Upper lobe of left lung (tissue), 6 donors: ENCODE measurements around the gene TMEM245. TPM values are rescaled to one million over a fixed set of nuclear protein-coding genes. Genes with fewer than 3 reads are reported as not detected.

Experiments used
- ATAC-seq, 2 donors: fragments of 200-7000 bp; cut with Tn5 transposase; one replicate each; pipeline ENCODE4 v1.9.1; 2022; ENCODE audit warnings: mild to moderate bottlenecking in 2 of 2, moderate library complexity in 2 of 2; ENCODE audit not compliant: low FRiP score in 2 of 2
- DNase-seq, 2 donors: peaks; one replicate each; pipeline ENCODE4 v3.0.0-alpha.2; 2019 to 2020
- H3K27ac ChIP-seq, 4 donors: fragments of 200-600 bp; sonication (generic); one replicate each; pipeline ENCODE4 v1.5.1; 2016 to 2019
- H3K27me3 ChIP-seq, 4 donors: fragments of 200-600 bp; sonication (generic); one replicate each; pipeline ENCODE4 v1.5.1; 2017 to 2019
- H3K36me3 ChIP-seq, 4 donors: fragments of 200-600 bp; sonication (generic); one replicate each; pipeline ENCODE4 v1.5.1; 2016 to 2019
- H3K4me1 ChIP-seq, 4 donors: fragments of 200-600 bp; sonication (generic); one replicate each; pipeline ENCODE4 v1.5.1; 2018 to 2019
- H3K4me3 ChIP-seq, 4 donors: fragments of 200-600 bp; sonication (generic); one replicate each; pipeline ENCODE4 v1.5.1; 2017 to 2019; ENCODE audit warnings: mild to moderate bottlenecking in 2 of 4, moderate library complexity in 1 of 4
- H3K9me3 ChIP-seq, 4 donors: fragments of 200-600 bp; sonication (generic); one replicate each; pipeline ENCODE4 v1.5.1; 2018 to 2019
- CTCF ChIP-seq, 6 experiments: fragments of 450-650 bp in 4 of 6; fragments of 200-600 bp in 2 of 6; sonication (generic) in 2 of 6; IDR thresholded peaks; one replicate each; pipeline ENCODE4 v1.5.1; 2016 to 2019; ENCODE audit warnings: antibody characterized with exemption in 6 of 6
- EP300 ChIP-seq, 4 donors: sonication (generic); formaldehyde crosslinking; IDR thresholded peaks; one replicate each; pipeline ENCODE4 v1.5.1; 2017; ENCODE audit warnings: antibody characterized with exemption in 4 of 4, control low read depth in 2 of 4
- POLR2A ChIP-seq, 4 donors: fragments of 450-650 bp; IDR thresholded peaks; one replicate each; pipeline ENCODE4 v1.5.1; 2016 to 2017; ENCODE audit warnings: antibody characterized with exemption in 4 of 4, mild to moderate bottlenecking in 2 of 4
- POLR2AphosphoS5 ChIP-seq, 2 donors: sonication (generic); formaldehyde crosslinking; IDR thresholded peaks; one replicate each; pipeline ENCODE4 v1.5.1; 2017; ENCODE audit warnings: antibody characterized with exemption in 2 of 2
- WGBS, 2 donors: methylation state at CpG; one replicate each; pipeline ENCODE4 v1.1.5; 2017 to 2018; 5-methylcytosine and 5-hydroxymethylcytosine counted together
- total RNA-seq, 6 donors: library from RNA; depleted of rRNA in 4 of 6; stranded (reverse); fragments of >200 nt in 4 of 6; gene quantifications; one replicate each; pipeline versions ENCODE4 v1.1.0 to v1.2.1, GENCODE V29; 2016 to 2021
- donor health status: DM: no; HTN: no; CAD: no; lungs with moderate emphysema.
- donor health status: DM: no; HTN: yes; CAD: no; lungs with severe emphysema.

Gene TMEM245
- total RNA-seq, 6 donors from 2014 or later = 54.5 to 203 (median 88.7) TPM

GRCh38 chr9:109124121-109124520 lies 4.4 kb upstream of the TMEM245 start:
- no peak for DNase-seq

GRCh38 chr9:109122726-109123621 lies 3.2 kb upstream of the TMEM245 start:
- peaks cover 9 to 31% (median 10%) of the 10 kb centered on the region in 4 donors for H3K4me1 ChIP-seq
- no peak overlapping the region for H3K4me3 ChIP-seq
- peak overlapping the region in 1 of 4 donors; percentile 48 for H3K27ac ChIP-seq
- peak in 1 of 2 donors; percentile 61 for DNase-seq
- H3K9me3 ChIP-seq = no peaks in the 10 kb centered on the region
- WGBS, 2 donors = 68 to 80% methylated on average over 11 to 12 of the region's 12 CpGs
- H3K27me3 ChIP-seq = no peaks in the 10 kb centered on the region
- ATAC-seq = no peak
- no peaks in the 10 kb centered on the region for H3K36me3 ChIP-seq
- TF ChIP-seq CTCF (IDR thresholded peaks at IDR 0.05) = no peak
- TF ChIP-seq EP300 (IDR thresholded peaks at IDR 0.05) = no peak
- no peak for TF ChIP-seq POLR2A (IDR thresholded peaks at IDR 0.05)
- no peak for TF ChIP-seq POLR2AphosphoS5 (IDR thresholded peaks at IDR 0.05)

More at GRCh38 chr9:109124121-109124520, 4.4 kb upstream of the TMEM245 start:
- H3K9me3 ChIP-seq = no peaks in the 10 kb centered on the region
- peaks cover 4 to 20% (median 5%) of the 10 kb centered on the region in 4 donors for H3K4me1 ChIP-seq
- ATAC-seq = no peak
- TF ChIP-seq POLR2A (IDR thresholded peaks at IDR 0.05) (no peak), EP300 (IDR thresholded peaks at IDR 0.05) (no peak), CTCF (IDR thresholded peaks at IDR 0.05) (no peak), POLR2AphosphoS5 (IDR thresholded peaks at IDR 0.05) (no peak)
- no peak overlapping the region for H3K4me3 ChIP-seq
- H3K36me3 ChIP-seq = no peaks in the 10 kb centered on the region
- 56 to 77% methylated on average over 2 of the region's 2 CpGs for WGBS, 2 donors
- no peak overlapping the region for H3K27ac ChIP-seq
- no peaks in the 10 kb centered on the region for H3K27me3 ChIP-seq

GRCh38 chr9:109121232-109121796 lies 1.6 kb upstream of the TMEM245 start:
- H3K36me3 ChIP-seq = no peaks in the 10 kb centered on the region
- ATAC-seq = no peak
- DNase-seq = no peak
- WGBS, 2 donors = 79 to 82% methylated on average over 11 of the region's 11 CpGs
- H3K4me3 ChIP-seq = no peak overlapping the region
- H3K27ac ChIP-seq = no peak overlapping the region
- no peaks in the 10 kb centered on the region for H3K9me3 ChIP-seq
- no peak for TF ChIP-seq EP300 (IDR thresholded peaks at IDR 0.05)
- no peak for TF ChIP-seq POLR2A (IDR thresholded peaks at IDR 0.05)
- TF ChIP-seq CTCF (IDR thresholded peaks at IDR 0.05) = no peak
- TF ChIP-seq POLR2AphosphoS5 (IDR thresholded peaks at IDR 0.05) = no peak
- peaks cover 18 to 47% (median 26%) of the 10 kb centered on the region in 4 donors for H3K4me1 ChIP-seq
- no peaks in the 10 kb centered on the region for H3K27me3 ChIP-seq

- H3K27me3 ChIP-seq = no peaks in the 10 kb centered on the region
- no peak for ATAC-seq
- no peak overlapping the region for H3K27ac ChIP-seq
- H3K4me1 ChIP-seq = peaks cover 26 to 55% (median 35%) of the 10 kb centered on the region in 4 donors
- no peak for TF ChIP-seq POLR2AphosphoS5 (IDR thresholded peaks at IDR 0.05)
- TF ChIP-seq POLR2A (IDR thresholded peaks at IDR 0.05) = no peak
- no peak for TF ChIP-seq CTCF (IDR thresholded peaks at IDR 0.05)
- TF ChIP-seq EP300 (IDR thresholded peaks at IDR 0.05) = no peak
- H3K9me3 ChIP-seq = no peaks in the 10 kb centered on the region
- H3K4me3 ChIP-seq = peak overlapping the region in 3 of 4 donors; percentile 93 to 99 (median 99)
- WGBS, 2 donors = 35% methylated on average over 13 of the region's 13 CpGs
- no peaks in the 10 kb centered on the region for H3K36me3 ChIP-seq
- no peak for DNase-seq
Observed at GRCh38 chr9:109120204-109120789, 550 bp upstream of the TMEM245 start.
